GM19035 (cell line): Measurements from ENCODE around the gene MBNL1.

Experiments
- ATAC-seq: cut with Tn5 transposase; IDR thresholded peaks from one replicate; pipeline ENCODE4 v1.9.1; 2021; ENCODE audit not compliant: unreplicated experiment

The MBNL1 gene

DNA sequence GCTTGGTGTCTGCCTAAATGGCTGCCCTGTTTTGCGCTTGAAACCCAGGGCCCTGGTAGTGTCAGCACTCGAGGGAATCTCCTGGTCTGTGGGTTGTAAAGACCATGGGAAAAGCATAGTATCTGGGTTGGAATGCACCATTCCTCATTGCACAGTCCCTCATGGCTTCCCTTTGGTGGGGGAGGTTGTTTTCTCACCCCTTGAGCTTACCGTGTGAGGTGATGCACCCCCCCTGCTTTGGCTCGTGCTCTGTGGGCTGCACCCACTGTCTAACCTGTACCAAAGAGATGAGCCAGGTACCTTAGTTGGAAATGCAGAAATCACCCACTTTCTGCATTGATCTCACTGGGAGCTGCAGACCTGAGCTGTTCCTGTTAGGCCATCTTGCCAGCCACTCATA is 104.7 kb downstream of the MBNL1 start:
- no peak for ATAC-seq

DNA sequence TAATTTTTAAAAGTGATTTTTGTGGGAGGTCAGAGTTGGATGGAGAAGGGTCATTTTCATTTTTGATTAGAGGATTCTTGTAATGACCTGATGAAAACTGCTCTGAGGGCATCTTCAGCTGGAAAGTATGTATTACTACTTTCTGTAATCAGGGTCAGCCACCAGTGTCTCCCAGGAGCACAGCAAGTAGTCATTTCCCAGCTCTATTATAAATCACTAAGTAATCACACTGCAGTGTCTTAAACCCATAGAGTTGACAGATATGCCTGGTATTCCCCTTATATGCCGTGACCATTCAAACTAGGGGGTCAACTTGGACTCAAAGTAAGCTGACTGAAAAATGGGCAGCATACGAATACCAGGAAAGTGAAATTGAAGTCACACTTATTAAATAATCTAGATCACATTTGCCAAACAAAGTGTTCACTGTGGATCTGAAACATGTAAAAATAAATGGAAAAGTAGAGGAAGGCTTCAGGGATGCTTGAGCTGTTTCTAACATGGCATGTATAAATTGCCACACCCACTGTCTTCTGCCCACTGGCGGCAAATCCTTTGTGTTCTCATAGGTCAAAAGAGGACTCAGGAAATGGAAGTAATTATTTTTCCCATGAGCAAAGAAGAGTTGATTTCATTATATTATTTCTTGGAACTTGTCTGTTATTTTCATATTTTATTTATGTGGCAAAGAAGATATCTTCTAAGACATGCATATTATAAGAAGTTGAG is 105.7 kb downstream of the MBNL1 start:
- ATAC-seq = peak; percentile 34

- no peak for ATAC-seq
Measured at GRCh38 chr3:152375546-152375945, 106.8 kb downstream of the MBNL1 start.

- ATAC-seq = peak; percentile 81
Measured at GRCh38 chr3:152376351-152377183, 107.8 kb downstream of the MBNL1 start.

- ATAC-seq = peak; percentile 10
Measured at GRCh38 chr3:152377184-152377570, 108.4 kb downstream of the MBNL1 start.

GRCh38 chr3:152379415-152380042 is 110.8 kb downstream of the MBNL1 start:
- ATAC-seq = no peak

DNA sequence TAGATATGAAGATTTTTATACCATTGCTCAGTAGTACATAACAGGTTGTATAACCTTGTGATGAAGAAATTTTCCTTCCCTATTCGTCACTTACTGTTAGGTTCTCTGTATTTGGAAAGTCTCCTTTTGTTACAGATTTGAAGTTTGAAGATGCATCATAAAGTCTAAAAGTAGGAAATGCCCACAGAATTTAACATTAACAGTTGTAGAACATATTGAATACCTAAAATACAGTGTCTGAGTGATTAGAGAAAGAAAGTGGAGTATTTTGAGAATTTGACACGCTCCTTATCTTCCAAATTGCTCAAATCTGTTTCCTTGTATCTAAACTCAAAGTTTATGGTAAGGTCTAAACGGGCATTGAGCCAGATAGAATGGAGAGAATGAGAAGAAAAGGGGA is 111.3 kb downstream of the MBNL1 start:
- no peak for ATAC-seq

- ATAC-seq = peak; percentile 38
Measured at GRCh38 chr3:152381881-152382295, 113.2 kb downstream of the MBNL1 start.

DNA sequence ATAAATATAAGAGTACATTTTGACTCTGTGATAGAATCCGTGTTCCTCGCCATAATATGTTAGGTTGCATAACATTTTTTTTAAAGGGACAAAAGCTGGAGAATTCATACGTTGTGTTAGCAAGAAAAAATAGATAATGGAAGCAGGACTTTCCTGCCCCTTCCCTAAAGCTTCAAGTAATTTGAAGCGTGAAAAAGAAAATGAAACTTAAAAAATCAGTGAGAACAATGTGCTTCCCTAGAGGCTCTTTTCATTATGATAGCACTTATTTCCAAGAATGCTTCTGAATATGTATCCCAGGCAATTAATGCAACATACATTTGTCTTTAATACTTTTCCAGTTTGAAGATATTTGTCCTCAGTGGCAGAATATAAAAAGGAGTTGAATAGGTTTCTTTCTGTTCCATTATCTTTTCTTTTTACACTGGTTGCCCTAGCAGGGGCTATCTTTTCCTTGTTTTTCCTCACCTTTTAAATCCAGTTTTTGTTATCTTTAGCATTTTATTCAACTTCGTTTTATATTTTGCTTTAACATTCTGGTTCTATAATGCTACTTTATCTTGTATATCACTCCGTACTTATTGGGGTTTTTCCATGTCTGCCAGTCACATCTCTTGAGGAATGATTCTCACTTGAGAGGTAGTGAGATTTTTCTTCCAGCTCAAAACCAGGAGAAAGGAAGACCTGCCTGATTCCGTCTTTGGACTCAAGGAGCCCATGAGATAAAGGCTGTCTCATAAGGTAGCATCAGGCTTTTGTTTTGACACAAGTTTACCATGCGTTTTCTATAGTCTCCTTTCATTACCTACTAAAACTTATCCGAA is 113.8 kb downstream of the MBNL1 start:
- peak; percentile 38 for ATAC-seq

DNA sequence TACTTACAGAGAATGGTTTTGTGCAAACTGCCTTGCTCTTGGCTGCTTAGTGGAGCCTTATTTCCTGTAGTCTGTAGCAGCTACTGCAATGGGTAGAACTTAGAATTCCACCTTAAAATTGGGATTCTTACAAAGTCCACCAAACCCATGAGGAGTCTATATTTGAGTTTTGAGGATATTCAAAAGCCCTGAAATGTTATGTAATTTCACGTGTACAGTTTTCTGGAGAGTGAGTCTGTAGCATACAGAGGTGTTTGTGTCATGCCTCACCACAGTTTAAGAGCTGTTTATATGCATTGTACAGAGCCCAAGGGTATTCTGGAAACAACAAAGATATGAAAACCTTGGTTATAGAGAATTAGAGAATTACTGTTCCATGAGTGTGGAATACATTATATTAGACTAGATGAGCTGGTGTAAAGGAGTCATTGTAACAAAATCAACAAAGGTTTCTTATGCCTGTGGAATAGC is 114.4 kb downstream of the MBNL1 start:
- no peak for ATAC-seq

GRCh38 chr3:152384412-152384811 is 115.7 kb downstream of the MBNL1 start:
- ATAC-seq = no peak

DNA sequence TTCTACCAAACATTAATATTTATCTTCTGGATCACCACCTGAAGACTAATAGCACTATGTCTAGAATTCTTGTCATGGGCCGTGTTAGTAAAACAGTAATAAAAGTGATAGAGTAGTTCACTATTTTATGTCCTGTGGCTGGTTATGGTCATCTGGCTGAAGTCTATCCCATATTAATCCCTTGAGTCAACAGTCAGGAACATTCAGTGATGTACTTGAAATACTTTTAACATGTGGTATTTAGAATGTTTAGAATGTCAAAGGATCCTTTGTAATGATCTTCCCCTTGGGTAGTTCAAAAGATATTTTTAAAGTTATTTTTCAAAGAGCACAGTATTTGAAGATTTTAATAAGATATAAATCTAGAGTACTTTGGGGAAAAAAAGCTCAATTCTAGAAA is 117.0 kb downstream of the MBNL1 start:
- no peak for ATAC-seq

- ATAC-seq = no peak
Measured at GRCh38 chr3:152386208-152386607, 117.5 kb downstream of the MBNL1 start.

- no peak for ATAC-seq
Measured at GRCh38 chr3:152388631-152389030, 119.9 kb downstream of the MBNL1 start.

DNA sequence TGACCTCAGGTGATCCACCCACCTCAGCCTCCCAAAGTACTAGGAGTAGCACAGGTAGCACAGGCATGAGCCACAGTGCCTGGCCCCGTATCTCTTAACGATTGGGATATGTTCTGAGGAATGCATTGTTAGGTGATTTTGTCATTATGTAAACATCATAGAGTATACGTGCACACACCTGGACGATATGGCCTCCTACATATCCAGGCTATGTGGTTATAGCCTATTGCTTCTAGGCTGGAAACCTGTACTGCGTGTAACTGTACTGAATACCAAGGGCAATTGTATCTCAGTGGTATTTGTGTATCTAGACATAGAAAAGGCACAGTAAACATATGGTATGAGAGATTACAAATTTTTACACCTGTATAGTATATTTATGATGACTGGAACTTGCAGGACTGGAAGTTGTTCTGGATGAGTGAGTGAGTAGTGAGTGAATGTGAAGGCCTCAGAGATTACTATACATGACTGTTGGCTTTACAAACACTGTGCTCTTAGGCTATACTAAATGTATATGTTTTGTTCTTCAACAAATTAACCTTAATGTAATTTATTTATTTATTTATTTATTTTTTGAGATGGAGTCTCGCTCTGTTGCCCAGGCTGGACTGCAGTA is 120.7 kb downstream of the MBNL1 start:
- ATAC-seq = no peak

- no peak for ATAC-seq
Measured at GRCh38 chr3:152390647-152391046, 121.9 kb downstream of the MBNL1 start.

DNA sequence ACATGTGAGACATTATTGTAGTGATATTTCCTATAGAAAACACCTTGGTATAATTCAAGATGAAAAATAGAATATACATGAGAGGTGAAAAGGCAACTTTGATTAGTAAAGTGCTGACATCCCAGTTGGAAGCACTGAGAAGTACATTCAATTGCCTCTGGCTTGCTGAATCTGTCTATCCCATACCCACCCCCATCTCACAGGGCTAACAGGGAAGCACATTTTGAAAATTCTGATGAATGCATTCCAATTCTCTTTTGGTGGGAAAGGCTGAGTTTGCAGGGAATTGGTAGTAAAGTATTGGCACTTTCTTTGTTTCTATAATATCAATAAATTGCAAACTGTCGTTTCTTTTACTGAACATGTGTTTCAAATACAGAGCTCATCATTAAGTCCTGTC is 122.9 kb downstream of the MBNL1 start:
- ATAC-seq = no peak

DNA sequence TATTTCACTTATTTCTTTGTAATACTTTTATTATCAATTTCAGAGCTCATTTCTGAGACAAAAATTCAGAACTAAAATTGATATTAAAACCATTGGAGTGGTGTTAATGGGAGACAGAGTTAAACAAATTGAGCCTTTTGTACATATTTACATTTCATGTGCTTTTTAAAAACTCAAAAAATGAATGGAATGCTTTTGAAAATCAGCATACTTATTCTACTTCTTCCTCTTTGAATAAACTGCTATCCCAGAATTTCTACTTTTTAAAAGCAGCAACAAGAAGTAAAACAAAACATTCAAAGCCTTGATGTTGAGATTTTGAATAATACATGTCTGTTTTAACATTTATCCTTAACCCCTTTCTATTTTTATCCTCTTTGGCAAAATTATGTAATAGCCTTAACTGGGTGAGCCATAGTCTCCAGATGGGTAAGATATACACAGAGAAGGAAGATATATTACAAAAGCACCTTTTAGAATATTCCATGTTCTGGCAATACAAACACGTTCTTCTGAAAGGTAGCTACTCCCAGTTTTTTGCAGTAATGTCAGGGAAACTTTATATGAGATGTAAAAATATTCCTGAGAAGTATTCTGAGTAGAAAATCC is 123.6 kb downstream of the MBNL1 start:
- no peak for ATAC-seq

GRCh38 chr3:152394246-152394645 is 125.5 kb downstream of the MBNL1 start:
- ATAC-seq = no peak

GRCh38 chr3:152395764-152396163 is 127.0 kb downstream of the MBNL1 start:
- no peak for ATAC-seq
